Glomerular visceral epithelial cell (primary cell): Measurements from ENCODE around the gene POLR2L.
A peak's percentile ranks its signal among the peaks of the same experiment; 100 is the strongest.

ENCODE experiments used
- DNase-seq: peaks from one replicate; pipeline ENCODE4 v3.0.0-alpha.2; 2016; ENCODE audit errors: extremely low spot score

The POLR2L gene

GRCh38 chr11:868802-869201, 26.5 kb upstream of the POLR2L start:
- DNase-seq: no peak

DNA sequence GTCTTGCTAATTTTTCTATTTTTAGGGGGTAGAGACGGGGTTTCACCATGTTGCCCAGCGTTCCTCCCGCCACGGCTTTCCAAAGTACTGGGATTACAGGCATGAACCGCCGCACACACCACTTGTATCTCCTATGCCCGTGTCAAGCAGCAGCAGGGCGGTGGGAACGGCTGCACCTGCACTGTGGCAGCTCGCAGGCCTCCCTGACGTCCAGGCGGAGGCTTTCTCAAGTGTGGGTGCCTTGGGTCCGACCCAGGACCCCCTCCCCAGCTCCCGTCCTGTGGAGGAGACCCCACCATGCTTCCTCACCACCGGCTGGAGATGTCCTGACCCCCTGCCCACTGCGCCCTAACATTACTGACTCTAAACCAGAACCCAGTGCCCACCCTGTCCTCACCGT, 26.1 kb upstream of the POLR2L start:
- no peak for DNase-seq

GRCh38 chr11:867856-868358, 25.6 kb upstream of the POLR2L start:
- DNase-seq: no peak

GRCh38 chr11:866481-866880, 24.2 kb upstream of the POLR2L start:
- DNase-seq: no peak

DNA sequence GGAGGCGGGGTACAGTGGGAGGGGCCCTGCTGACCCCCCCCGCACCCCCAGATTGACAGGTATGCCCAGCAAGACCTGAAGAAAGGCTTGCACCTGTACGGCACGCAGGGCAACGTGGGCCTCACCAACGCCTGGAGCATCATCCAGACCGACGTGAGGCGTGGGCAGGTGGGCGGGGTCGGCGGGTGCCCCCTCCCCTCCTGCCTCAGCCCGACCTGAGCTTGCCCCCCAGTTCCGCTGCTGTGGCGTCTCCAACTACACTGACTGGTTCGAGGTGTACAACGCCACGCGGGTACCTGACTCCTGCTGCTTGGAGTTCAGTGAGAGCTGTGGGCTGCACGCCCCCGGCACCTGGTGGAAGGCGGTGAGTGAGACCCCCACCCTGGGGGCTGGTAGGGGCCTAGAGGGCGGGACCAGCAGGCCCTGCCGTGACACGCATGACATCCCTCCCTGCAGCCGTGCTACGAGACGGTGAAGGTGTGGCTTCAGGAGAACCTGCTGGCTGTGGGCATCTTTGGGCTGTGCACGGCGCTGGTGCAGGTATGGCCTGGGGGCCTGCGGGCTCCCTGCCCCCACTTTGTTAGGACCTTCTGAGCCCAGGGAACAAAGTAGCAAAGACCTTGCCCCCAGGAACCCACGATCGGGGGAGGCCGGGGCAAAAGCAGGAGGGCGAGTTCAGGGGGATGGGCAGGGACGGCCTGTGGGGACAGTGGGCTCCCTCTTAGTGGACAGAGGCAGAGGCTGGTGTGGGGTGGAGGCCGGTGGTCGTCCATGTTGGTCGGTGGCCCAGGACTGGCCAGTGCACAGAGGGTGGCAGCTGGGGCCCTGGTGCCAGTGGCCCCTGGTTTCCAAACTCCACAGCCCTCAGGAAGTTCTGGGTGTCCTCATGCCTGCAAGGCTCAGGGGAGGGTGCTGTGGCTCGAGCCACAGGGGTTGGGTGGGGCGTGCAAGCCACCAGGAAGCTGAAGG, 23.4 kb upstream of the POLR2L start:
- no peak for DNase-seq

- DNase-seq: no peak
Observed at GRCh38 chr11:864898-865297, 22.6 kb upstream of the POLR2L start.

GRCh38 chr11:863910-864827, 21.8 kb upstream of the POLR2L start:
- no peak for DNase-seq

GRCh38 chr11:863023-863909, 20.9 kb upstream of the POLR2L start:
- no peak for DNase-seq

DNA sequence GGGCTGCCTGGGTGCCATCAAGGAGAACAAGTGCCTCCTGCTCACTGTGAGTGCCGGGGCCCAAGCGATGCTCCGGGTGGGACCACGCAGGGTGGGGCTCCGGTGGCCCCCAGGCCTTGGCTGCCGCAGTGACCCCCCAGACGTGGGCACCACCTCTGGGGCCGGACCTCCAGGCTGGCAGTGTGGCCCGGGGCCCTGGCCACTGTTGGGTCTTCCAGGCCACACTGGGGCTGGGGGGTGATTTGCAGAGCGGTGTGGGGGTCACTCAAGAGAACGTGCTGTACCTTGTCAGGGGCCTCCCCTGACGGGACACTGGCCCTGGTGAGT, 20.3 kb upstream of the POLR2L start:
- DNase-seq: no peak

DNA sequence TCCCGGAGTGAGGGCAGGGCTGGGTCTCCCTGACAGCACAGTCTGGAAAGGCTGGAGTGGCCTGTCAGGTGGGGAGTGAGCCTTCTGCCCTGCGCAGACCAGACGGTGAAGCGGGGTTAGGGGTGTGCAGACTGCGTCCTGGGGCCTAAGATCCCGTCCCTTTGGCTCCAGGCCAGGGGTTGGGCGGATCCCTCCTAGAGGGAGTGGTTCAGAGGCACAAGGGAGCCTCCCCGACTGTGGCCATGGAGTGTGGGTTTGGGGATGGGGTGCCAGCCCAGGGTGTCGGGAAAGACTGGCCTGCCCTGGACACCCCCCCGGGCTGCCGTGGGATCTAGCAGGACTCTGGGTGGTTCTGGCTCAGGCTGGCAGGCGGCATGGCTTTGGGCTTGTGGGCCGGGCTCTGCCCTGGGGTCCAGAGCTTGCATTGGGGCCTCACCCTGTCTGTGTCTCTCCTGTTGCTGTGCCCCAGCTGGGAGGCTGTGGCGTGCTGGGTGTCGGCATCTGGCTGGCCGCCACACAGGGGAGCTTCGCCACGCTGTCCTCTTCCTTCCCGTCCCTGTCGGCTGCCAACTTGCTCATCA, 19.8 kb upstream of the POLR2L start:
- no peak for DNase-seq

DNA sequence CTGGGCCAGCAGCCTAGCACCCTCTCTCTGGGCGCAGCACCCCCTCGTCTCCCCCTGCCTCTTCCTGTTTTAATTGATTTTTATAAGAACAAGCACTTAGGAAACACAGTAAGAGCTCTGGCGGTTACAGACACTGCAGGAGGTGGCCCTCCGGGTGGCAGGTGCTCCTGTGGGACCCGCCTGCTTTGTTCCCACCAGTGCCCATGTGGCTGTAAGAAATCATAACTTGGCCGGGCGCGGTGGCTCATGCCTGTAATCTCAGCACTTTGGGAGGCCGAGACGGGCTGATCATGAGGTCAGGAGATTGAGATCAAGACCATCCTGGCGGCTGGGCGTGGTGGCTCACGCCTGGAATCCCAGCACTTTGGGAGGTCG, 18.8 kb upstream of the POLR2L start:
- no peak for DNase-seq

DNA sequence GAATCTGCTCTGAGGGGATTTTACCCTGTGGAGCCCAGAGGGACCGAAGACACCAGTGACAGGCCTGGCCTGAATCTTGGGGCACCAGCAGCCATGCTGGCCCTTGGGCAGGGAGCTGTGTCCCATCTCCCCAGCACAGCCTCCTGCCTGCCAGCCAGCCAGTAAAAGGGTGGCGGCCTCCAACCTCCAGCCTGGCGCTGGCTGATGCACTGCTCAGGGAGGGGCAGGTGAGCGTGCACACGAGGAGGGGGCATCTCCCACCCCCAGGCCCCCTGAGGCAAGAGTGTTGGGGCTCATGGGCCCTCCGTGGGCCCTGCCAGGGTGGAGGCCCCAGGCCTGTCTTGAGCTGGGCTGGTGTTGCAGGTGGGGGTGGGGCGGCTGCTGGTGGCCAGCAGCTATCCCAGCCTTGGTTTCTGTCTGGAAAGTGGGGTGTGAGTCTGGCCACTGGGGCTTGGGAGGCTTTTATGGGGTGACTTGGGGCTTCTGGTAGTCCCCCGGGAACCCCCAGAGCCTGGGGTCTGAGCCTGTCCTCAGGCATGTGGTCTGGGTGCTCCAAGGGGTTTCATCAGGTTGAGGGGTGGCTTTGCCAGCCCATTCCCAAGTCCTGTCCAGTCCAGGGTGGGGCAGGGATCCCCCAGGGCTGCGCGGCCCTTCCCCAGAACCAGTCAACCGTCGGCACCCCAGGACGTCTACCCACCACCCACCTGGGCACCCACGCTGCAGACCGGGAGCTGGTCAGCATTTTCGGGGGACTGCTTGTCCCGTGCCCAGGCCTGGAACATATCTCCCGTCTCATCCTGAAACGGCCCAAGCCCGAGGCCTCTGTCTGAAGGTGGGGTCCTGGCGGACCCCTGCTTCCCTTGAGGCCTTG, 18.1 kb upstream of the POLR2L start:
- no peak for DNase-seq

- DNase-seq: peak; percentile 51
Observed at GRCh38 chr11:859394-860131, 17.2 kb upstream of the POLR2L start.

- no peak for DNase-seq
Observed at GRCh38 chr11:858762-859339, 16.5 kb upstream of the POLR2L start.

DNA sequence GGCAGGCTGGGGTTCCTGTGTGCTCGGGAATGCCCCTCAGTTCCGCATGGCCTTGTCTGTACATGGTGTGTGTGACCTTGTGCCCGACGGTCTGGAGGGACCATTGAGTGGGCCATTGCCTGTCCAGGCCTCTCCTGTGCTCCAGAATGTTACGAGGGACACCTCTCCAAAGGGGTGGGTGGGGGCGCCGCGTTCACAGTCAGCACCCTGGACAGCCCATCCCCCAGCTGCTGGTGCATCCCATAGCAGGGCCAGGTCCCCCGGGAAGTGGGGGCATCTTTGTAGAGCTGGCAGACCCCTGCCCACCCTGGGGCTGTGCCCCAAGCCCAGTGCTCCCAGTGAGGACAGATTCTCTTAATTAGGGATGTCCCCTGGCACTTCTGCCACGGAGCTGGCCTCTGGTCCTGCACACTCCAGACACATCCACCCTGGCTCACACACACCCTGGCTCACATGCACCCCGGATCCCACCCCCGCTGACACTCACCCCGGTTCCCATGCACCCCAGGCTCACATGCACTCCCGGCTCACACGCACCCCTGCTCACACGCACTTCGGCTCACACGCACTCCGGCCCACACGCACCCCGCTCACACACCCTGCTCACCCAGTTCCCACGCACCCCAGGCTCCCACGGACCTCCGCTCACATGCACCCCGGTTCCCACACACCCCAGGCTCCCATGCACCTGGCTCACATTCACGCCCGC, 15.9 kb upstream of the POLR2L start:
- no peak for DNase-seq

- no peak for DNase-seq
Observed at GRCh38 chr11:856397-856796, 14.1 kb upstream of the POLR2L start.

DNA sequence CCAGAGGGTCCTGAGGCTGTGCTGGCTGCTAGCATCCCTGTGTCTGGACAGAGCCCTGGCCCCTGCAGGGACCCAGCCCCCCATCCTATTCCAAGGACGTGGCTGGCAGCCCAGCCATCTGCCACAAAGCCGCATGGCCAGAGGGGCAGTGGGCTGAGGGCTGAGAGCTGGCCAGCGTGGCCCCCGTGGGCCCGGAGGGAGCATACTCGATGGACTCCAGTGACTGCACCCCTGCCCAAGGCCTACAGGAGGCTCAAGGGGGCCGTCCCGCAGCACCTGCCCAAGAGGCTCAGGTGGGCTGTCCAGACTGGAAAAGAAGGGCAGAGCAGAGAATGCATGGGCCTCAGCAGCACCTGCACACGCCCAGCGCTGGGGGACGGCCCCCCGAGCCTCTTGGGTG, 13.5 kb upstream of the POLR2L start:
- DNase-seq: no peak

DNA sequence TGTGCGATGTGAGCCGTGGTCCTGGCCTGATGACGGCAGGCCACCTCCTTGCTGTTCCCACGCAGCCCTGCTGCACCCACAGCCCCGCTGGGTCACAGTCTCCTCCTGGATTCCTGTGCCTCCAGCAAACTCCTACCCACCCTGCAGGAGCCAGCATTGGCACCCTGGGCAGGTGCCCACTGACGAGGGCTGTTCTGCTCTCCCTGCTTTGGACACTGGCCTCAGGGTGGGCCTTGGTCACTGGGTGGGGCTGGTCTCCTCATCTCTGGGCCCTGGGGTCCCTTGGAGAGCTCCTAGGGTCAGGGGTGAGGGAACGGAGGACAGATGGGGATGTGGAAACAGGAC, 13.0 kb upstream of the POLR2L start:
- DNase-seq: no peak
